ENCODE measurements around the gene LACC1. TPM values are rescaled to one million over a fixed set of nuclear protein-coding genes. Genes with fewer than 3 reads are reported as not detected.

The LACC1 gene
- total RNA-seq: 1 to 10 TPM; 4.5 to 5.1 TPM

GRCh38 chr13:43879755-43880181 lies at the start of gene LACC1:
Gene LACC1, plus strand, starts transcription at chr13:43879904. Its CDS starts 1,082 bp downstream, at chr13:43880986.
- Mint-ChIP-seq H3K4me3 (peak within 1 kb of the TSS; percentile 86), H3K27me3 (peaks cover 3% of the 10 kb centered on the region), H3K36me3 (peaks cover 12% of the 10 kb centered on the region), H3K9me3 (no peaks in the 10 kb centered on the region), H3K4me1 (peaks cover 22% of the 10 kb centered on the region), H3K27ac (peak within 1 kb of the TSS; percentile 87)
- DNase-seq: peak; percentile 38

- Mint-ChIP-seq H3K4me1 (no peaks in the 10 kb centered on the region), H3K27ac (no peak overlapping the region), H3K9me3 (no peaks in the 10 kb centered on the region), H3K4me3 (no peak overlapping the region), H3K36me3 (no peaks in the 10 kb centered on the region), H3K27me3 (peaks cover 8% of the 10 kb centered on the region)
- DNase-seq: no peak
Measured at GRCh38 chr13:43830497-43830881, 49.2 kb upstream of the LACC1 start.

GRCh38 chr13:43831088-43831487 lies 48.6 kb upstream of the LACC1 start:
- Mint-ChIP-seq H3K27ac (no peak overlapping the region), H3K4me3 (no peak overlapping the region), H3K9me3 (no peaks in the 10 kb centered on the region), H3K4me1 (no peaks in the 10 kb centered on the region), H3K27me3 (peaks cover 8% of the 10 kb centered on the region), H3K36me3 (no peaks in the 10 kb centered on the region)
- DNase-seq: no peak

- Mint-ChIP-seq H3K9me3 (peaks cover under 1% of the 10 kb centered on the region), H3K4me3 (no peak overlapping the region), H3K27ac (no peak overlapping the region), H3K36me3 (no peaks in the 10 kb centered on the region), H3K27me3 (peaks cover 4% of the 10 kb centered on the region), H3K4me1 (no peaks in the 10 kb centered on the region)
- no peak for DNase-seq
Measured at GRCh38 chr13:43835701-43836100, 44.0 kb upstream of the LACC1 start.

GRCh38 chr13:43838909-43839308 lies 40.8 kb upstream of the LACC1 start:
- no peak overlapping the region for H3K4me3 Mint-ChIP-seq
- H3K36me3 Mint-ChIP-seq: no peaks in the 10 kb centered on the region
- peaks cover 6% of the 10 kb centered on the region for H3K9me3 Mint-ChIP-seq
- no peak for DNase-seq
- H3K4me1 Mint-ChIP-seq: no peaks in the 10 kb centered on the region
- H3K27ac Mint-ChIP-seq: no peak overlapping the region
- no peaks in the 10 kb centered on the region for H3K27me3 Mint-ChIP-seq

GRCh38 chr13:43846496-43847158 lies 33.1 kb upstream of the LACC1 start:
- H3K9me3 Mint-ChIP-seq: peaks cover 22% of the 10 kb centered on the region
- H3K27ac Mint-ChIP-seq: no peak overlapping the region
- no peaks in the 10 kb centered on the region for H3K4me1 Mint-ChIP-seq
- peaks cover 26% of the 10 kb centered on the region for H3K36me3 Mint-ChIP-seq
- H3K4me3 Mint-ChIP-seq: no peak overlapping the region
- H3K27me3 Mint-ChIP-seq: no peaks in the 10 kb centered on the region
- DNase-seq: no peak

GRCh38 chr13:43848001-43848649 lies 31.6 kb upstream of the LACC1 start:
- H3K27me3 Mint-ChIP-seq: no peaks in the 10 kb centered on the region
- H3K36me3 Mint-ChIP-seq: peaks cover 40% of the 10 kb centered on the region
- no peak for DNase-seq
- H3K4me1 Mint-ChIP-seq: no peaks in the 10 kb centered on the region
- H3K9me3 Mint-ChIP-seq: peaks cover 35% of the 10 kb centered on the region
- no peak overlapping the region for H3K27ac Mint-ChIP-seq
- H3K4me3 Mint-ChIP-seq: no peak overlapping the region

- no peaks in the 10 kb centered on the region for H3K4me1 Mint-ChIP-seq
- H3K4me3 Mint-ChIP-seq: no peak overlapping the region
- H3K27ac Mint-ChIP-seq: no peak overlapping the region
- no peaks in the 10 kb centered on the region for H3K27me3 Mint-ChIP-seq
- peaks cover 53% of the 10 kb centered on the region for H3K9me3 Mint-ChIP-seq
- DNase-seq: no peak
- peaks cover 63% of the 10 kb centered on the region for H3K36me3 Mint-ChIP-seq
Measured at GRCh38 chr13:43850873-43851272, 28.8 kb upstream of the LACC1 start.

- H3K27me3 Mint-ChIP-seq: no peaks in the 10 kb centered on the region
- H3K27ac Mint-ChIP-seq: no peak overlapping the region
- H3K36me3 Mint-ChIP-seq: peaks cover 60% of the 10 kb centered on the region
- no peaks in the 10 kb centered on the region for H3K4me1 Mint-ChIP-seq
- no peak overlapping the region for H3K4me3 Mint-ChIP-seq
- H3K9me3 Mint-ChIP-seq: peaks cover 51% of the 10 kb centered on the region
- no peak for DNase-seq
Measured at GRCh38 chr13:43852923-43853404, 26.7 kb upstream of the LACC1 start.

- Mint-ChIP-seq H3K4me1 (no peaks in the 10 kb centered on the region), H3K4me3 (no peak overlapping the region), H3K9me3 (no peaks in the 10 kb centered on the region), H3K27ac (no peak overlapping the region), H3K27me3 (no peaks in the 10 kb centered on the region), H3K36me3 (peaks cover 5% of the 10 kb centered on the region)
- no peak for DNase-seq
Measured at GRCh38 chr13:43861863-43862262, 17.8 kb upstream of the LACC1 start.

- Mint-ChIP-seq H3K27me3 (no peaks in the 10 kb centered on the region), H3K36me3 (peaks cover 5% of the 10 kb centered on the region), H3K4me3 (no peak overlapping the region), H3K9me3 (no peaks in the 10 kb centered on the region), H3K27ac (no peak overlapping the region), H3K4me1 (no peaks in the 10 kb centered on the region)
- no peak for DNase-seq
Measured at GRCh38 chr13:43864921-43865320, 14.8 kb upstream of the LACC1 start.

- H3K36me3 Mint-ChIP-seq: peaks cover 5% of the 10 kb centered on the region
- no peak for DNase-seq
- no peaks in the 10 kb centered on the region for H3K27me3 Mint-ChIP-seq
- H3K4me1 Mint-ChIP-seq: no peaks in the 10 kb centered on the region
- no peak overlapping the region for H3K27ac Mint-ChIP-seq
- H3K9me3 Mint-ChIP-seq: no peaks in the 10 kb centered on the region
- no peak overlapping the region for H3K4me3 Mint-ChIP-seq
Measured at GRCh38 chr13:43865892-43866291, 13.8 kb upstream of the LACC1 start.

- no peaks in the 10 kb centered on the region for H3K27me3 Mint-ChIP-seq
- no peak for DNase-seq
- H3K4me1 Mint-ChIP-seq: no peaks in the 10 kb centered on the region
- no peak overlapping the region for H3K27ac Mint-ChIP-seq
- no peaks in the 10 kb centered on the region for H3K9me3 Mint-ChIP-seq
- H3K36me3 Mint-ChIP-seq: no peaks in the 10 kb centered on the region
- no peak overlapping the region for H3K4me3 Mint-ChIP-seq
Measured at GRCh38 chr13:43872181-43872580, 7.5 kb upstream of the LACC1 start.

GRCh38 chr13:43874504-43875092 lies 5.1 kb upstream of the LACC1 start:
- Mint-ChIP-seq H3K27me3 (no peaks in the 10 kb centered on the region), H3K4me3 (no peak overlapping the region), H3K4me1 (peaks cover 14% of the 10 kb centered on the region), H3K27ac (no peak overlapping the region), H3K36me3 (no peaks in the 10 kb centered on the region), H3K9me3 (no peaks in the 10 kb centered on the region)
- DNase-seq: no peak

- no peak overlapping the region for H3K4me3 Mint-ChIP-seq
- peaks cover 21% of the 10 kb centered on the region for H3K4me1 Mint-ChIP-seq
- H3K27ac Mint-ChIP-seq: no peak overlapping the region
- H3K36me3 Mint-ChIP-seq: peaks cover 4% of the 10 kb centered on the region
- H3K9me3 Mint-ChIP-seq: no peaks in the 10 kb centered on the region
- peaks cover 3% of the 10 kb centered on the region for H3K27me3 Mint-ChIP-seq
- DNase-seq: no peak
Measured at GRCh38 chr13:43876366-43876765, 3.3 kb upstream of the LACC1 start.
